ENCODE results near the gene CLCF1. TPM values are rescaled to one million over a fixed set of nuclear protein-coding genes. Genes with fewer than 3 reads are reported as not detected.

The CLCF1 gene
- total and polyA plus RNA-seq, 2 of the 13 experiments (the other 11 are each of a cell fraction or from before 2014, with no cell fraction given), result 0.49 to 0.78 TPM

GRCh38 chr11:67368621-67369020, 4.8 kb downstream of the CLCF1 start:
- H3K4me2 ChIP-seq (ENCODE audit: low read depth, low read length), result no peak overlapping the region
- intact Hi-C loops (cut with micrococcal nuclease; ENCODE audit: unreplicated experiment) (no loop called here), in situ Hi-C loops (cut with HindIII; ENCODE audit: extremely low pct_ligation_motif_present, low pct_unique_long_range_greater_than_20kb) (no loop called here)
- H3K27me3 ChIP-seq (ENCODE audit: control insufficient read depth in 1 of 2, insufficient read depth in 2 of 2, low read length in 2 of 2), result 0 out of 5 replicates have a peak, but pooled peaks cover 0 to 3% of the 10 kb centered on the region in 2 experiments
- 88% methylated on average over 3 of the region's 3 CpGs for WGBS (ENCODE audit: low lambda C conversion rate)
- H3K27ac ChIP-seq (ENCODE audit: extremely low read length, insufficient read depth, low read length), result no peak overlapping the region
- H3K4me3 ChIP-seq (replicated peaks in 1 of 3; ENCODE audit: insufficient read depth in 1 of 3, low read depth in 2 of 3, low read length in 3 of 3), result no peak overlapping the region
- ChIA-PET POLR2A (interaction anchor here (18.5 kb wide), 1 partner anchor 15 kb away, joined by 365 read pairs; the partner anchor contains the start of gene POLD4), CTCF (ENCODE audit: low intra/inter-chr PET ratio, low total read pairs) (interaction anchor here (0.6 kb wide), 1 partner anchor 12 kb away, joined by 3 read pairs; no protein-coding TSS in a partner anchor)
- FAIRE-seq, result no peak
- no peaks in the 10 kb centered on the region for H3K9me3 ChIP-seq (ENCODE audit: low read length)
- TF ChIP-seq HNF1A (IDR thresholded peaks at IDR 0.05; ENCODE audit: low read depth), result no peak
- TF ChIP-seq HNF1A (CRISPR knock-in tag; IDR thresholded peaks at IDR 0.05; ENCODE audit: borderline replicate concordance), result no peak
- no peak for TF ChIP-seq AKNA (CRISPR knock-in tag; IDR thresholded peaks at IDR 0.05; ENCODE audit: borderline replicate concordance)
- TF ChIP-seq MED13 (CRISPR knock-in tag; IDR thresholded peaks at IDR 0.05), result no peak
- H3K36me3 ChIP-seq (replicated peaks in 1 of 2; ENCODE audit: control insufficient read depth in 1 of 2, insufficient read depth in 2 of 2, low read length in 2 of 2), result no peaks in the 10 kb centered on the region
- BruUV-seq (replicated peaks), result no TSS peak
- no peak overlapping the region for H2AFZ ChIP-seq (ENCODE audit: low read length)
- H3K4me1 ChIP-seq (ENCODE audit: insufficient read depth, low read length), result peaks cover 14% of the 10 kb centered on the region
- no peak overlapping the region for H3K9ac ChIP-seq (ENCODE audit: insufficient read depth, low read depth, low read length)
- no peaks in the 10 kb centered on the region for H4K20me1 ChIP-seq (ENCODE audit: insufficient read depth, low read length)
- no peaks in the 10 kb centered on the region for H3K79me2 ChIP-seq (ENCODE audit: insufficient read depth, low read length)
- DNase-seq (ENCODE audit: low spot score), result no peak
- ATAC-seq, result no peak

Measured in HepG2 (cell line).